ENCODE results near the gene CZIB. TPM values are rescaled to one million over a fixed set of nuclear protein-coding genes. Genes with fewer than 3 reads are reported as not detected.

CZIB gene
- total RNA-seq, 2 experiments from 2014 or later = 44.4 to 45.6 TPM

GRCh38 chr1:53165408-53165961 is 54.9 kb downstream of the CZIB start:
- CTCF ChIA-PET = interaction anchor here (1.1 to 1.7 kb wide), 3 partner anchors 15 to 30 kb away, joined by 3 to 4 read pairs (median 4); no protein-coding TSS in a partner anchor
- Mint-ChIP-seq H3K27me3 (ENCODE audit: low read depth) (peaks cover 5% of the 10 kb centered on the region), H3K4me1 (ENCODE audit: low read depth) (no peaks in the 10 kb centered on the region), H3K9me3 (no peaks in the 10 kb centered on the region), H3K36me3 (ENCODE audit: low read depth) (no peaks in the 10 kb centered on the region), H3K27ac (no peak overlapping the region), H3K4me3 (no peak overlapping the region)
- intact Hi-C loops (cut with micrococcal nuclease) = no loop called here
- DNase-seq = no peak

Other genes starting within 250 kb of the CZIB start
- gene PODN, start 158.4 kb downstream of the CZIB start, total RNA-seq = not detected
- not detected for gene SLC1A7, start 78.0 kb downstream of the CZIB start, total RNA-seq
- 10 to 100 TPM; 11.3 to 13.8 TPM for gene CPT2, start 23.8 kb downstream of the CZIB start, total RNA-seq
- gene MAGOH, start 17.9 kb upstream of the CZIB start, total RNA-seq = 10 to 100 TPM; 83.7 to 87.2 TPM
- gene LRP8, start 107.4 kb upstream of the CZIB start, total RNA-seq = 10 to 100 TPM; 27.7 to 32.9 TPM
- not detected for gene DMRTB1, start 238.8 kb upstream of the CZIB start, total RNA-seq

Data from activated naive CD4-positive, alpha-beta T cell treated with anti-CD3 and anti-CD28 coated beads for 36 hours (primary cell).